WTC11 (cell line): ENCODE measurements around the gene C20orf144.

Experiments used
- TF ChIP-seq, protein P1 (sequence below): fragments of 200-600 bp; IDR thresholded peaks from 2 replicates; pipeline ENCODE4 v1.8.0; 2022; ENCODE audit warnings: antibody characterized with exemption
- TF ChIP-seq, protein P2 (sequence below): sonication (generic); formaldehyde crosslinking; IDR thresholded peaks from 2 replicates; pipeline ENCODE4 v1.8.1; 2023; ENCODE audit warnings: mild to moderate bottlenecking, missing genetic modification reagents

DNA sequence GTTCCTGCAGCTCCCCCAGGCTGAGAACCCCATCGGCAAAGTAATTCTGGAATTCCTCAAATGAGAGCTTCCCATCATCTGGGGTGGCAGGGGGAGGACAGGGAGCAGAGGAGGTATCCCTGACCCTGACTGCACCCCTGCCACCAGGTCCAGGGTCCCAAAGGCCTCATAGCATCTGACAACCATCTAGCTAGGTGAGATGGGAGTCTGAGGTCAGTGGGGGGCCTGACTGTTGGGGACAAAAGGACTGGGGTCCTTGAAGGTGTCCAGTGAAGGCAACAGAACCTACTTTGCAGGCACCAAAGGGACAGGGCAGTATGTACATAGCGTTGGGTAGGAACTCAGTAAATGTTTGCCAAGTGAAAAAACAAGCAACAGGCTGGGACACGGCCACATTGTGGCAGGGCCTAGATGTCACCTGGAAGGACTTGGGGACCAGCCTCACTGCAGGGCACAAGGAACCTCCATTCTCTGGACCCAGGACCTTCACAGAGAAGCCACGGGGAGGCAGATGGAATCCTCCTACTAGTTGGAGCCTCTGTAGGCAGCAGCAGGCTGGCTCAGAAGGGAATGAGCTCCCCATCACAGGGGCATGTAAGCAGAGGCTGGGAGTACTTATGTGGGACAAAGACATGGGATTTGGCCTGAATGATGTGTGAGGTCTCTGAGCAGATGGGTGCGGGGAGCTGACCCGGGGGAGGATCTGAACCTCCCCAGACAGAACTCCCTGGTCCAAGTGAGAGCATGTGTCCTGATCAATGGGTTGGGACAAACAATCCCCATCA lies 8.8 kb downstream of the C20orf144 start:
- TF ChIP-seq, protein P1, sequence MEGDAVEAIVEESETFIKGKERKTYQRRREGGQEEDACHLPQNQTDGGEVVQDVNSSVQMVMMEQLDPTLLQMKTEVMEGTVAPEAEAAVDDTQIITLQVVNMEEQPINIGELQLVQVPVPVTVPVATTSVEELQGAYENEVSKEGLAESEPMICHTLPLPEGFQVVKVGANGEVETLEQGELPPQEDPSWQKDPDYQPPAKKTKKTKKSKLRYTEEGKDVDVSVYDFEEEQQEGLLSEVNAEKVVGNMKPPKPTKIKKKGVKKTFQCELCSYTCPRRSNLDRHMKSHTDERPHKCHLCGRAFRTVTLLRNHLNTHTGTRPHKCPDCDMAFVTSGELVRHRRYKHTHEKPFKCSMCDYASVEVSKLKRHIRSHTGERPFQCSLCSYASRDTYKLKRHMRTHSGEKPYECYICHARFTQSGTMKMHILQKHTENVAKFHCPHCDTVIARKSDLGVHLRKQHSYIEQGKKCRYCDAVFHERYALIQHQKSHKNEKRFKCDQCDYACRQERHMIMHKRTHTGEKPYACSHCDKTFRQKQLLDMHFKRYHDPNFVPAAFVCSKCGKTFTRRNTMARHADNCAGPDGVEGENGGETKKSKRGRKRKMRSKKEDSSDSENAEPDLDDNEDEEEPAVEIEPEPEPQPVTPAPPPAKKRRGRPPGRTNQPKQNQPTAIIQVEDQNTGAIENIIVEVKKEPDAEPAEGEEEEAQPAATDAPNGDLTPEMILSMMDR = no peak
- TF ChIP-seq, protein P2, sequence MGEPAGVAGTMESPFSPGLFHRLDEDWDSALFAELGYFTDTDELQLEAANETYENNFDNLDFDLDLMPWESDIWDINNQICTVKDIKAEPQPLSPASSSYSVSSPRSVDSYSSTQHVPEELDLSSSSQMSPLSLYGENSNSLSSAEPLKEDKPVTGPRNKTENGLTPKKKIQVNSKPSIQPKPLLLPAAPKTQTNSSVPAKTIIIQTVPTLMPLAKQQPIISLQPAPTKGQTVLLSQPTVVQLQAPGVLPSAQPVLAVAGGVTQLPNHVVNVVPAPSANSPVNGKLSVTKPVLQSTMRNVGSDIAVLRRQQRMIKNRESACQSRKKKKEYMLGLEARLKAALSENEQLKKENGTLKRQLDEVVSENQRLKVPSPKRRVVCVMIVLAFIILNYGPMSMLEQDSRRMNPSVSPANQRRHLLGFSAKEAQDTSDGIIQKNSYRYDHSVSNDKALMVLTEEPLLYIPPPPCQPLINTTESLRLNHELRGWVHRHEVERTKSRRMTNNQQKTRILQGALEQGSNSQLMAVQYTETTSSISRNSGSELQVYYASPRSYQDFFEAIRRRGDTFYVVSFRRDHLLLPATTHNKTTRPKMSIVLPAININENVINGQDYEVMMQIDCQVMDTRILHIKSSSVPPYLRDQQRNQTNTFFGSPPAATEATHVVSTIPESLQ (CRISPR knock-in tag) = no peak
